ENCODE measurements around the gene E2F4.

E2F4 gene

DNA sequence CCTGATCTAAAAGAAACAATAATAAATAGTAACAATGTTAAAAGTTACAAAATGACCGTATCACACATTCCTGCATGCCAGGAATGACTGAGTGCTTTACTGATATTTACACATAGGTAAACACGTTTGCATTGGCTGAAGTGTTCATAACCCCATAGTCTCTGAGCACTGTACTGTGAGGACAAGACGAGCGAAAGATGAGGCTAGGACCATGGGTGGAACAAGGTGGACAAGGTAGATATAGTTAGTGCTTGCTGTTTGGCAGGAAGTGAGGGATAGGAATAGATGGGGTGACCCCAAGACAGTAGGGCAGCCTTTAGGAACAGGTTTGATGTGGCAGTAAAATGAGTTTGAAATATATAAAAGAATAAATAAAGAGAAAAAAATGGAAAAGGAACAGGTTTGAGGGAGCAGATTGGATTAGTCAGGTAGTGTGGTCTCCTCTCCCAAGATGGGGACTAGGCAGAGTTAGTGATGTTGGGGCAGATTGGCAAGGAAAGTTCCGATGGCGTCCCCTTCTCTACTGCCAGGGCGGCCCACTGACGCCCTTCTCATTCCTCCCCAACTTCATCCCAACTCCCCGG, 452 bp upstream of the E2F4 start:
- TF ChIP-seq, protein P1, sequence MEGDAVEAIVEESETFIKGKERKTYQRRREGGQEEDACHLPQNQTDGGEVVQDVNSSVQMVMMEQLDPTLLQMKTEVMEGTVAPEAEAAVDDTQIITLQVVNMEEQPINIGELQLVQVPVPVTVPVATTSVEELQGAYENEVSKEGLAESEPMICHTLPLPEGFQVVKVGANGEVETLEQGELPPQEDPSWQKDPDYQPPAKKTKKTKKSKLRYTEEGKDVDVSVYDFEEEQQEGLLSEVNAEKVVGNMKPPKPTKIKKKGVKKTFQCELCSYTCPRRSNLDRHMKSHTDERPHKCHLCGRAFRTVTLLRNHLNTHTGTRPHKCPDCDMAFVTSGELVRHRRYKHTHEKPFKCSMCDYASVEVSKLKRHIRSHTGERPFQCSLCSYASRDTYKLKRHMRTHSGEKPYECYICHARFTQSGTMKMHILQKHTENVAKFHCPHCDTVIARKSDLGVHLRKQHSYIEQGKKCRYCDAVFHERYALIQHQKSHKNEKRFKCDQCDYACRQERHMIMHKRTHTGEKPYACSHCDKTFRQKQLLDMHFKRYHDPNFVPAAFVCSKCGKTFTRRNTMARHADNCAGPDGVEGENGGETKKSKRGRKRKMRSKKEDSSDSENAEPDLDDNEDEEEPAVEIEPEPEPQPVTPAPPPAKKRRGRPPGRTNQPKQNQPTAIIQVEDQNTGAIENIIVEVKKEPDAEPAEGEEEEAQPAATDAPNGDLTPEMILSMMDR (IDR thresholded peaks at IDR 0.05; ENCODE audit: extremely low read depth, insufficient read depth, missing control alignments), result no peak
- in situ Hi-C loops (cut with MboI; ENCODE audit: low pct_unique_long_range_greater_than_20kb, low sequenced_read_pairs, unreplicated experiment), result no loop called here
- no peak for DNase-seq (ENCODE audit: low spot score)

DNA sequence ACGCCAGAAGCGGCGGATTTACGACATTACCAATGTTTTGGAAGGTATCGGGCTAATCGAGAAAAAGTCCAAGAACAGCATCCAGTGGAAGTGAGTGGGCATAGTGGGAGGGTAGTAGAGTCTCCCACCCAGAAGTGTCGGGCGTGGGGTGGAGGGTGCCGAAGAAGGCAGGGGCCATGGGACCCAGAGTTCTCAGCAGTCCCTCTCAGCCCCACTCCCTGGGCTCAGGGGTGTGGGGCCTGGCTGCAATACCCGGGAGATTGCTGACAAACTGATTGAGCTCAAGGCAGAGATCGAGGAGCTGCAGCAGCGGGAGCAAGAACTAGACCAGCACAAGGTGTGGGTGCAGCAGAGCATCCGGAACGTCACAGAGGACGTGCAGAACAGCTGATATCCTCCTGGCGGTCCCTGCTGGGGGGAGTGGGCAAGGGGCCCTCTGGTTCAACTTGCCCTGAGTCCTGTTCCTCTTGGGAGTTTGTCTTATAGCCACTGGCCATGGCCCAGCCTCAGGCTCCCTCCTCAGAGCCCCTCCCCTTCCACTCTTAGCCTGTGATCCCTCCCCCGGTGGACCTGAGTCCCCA, 916 bp downstream of the E2F4 start:
- no peak for DNase-seq (ENCODE audit: low spot score)
- TF ChIP-seq, protein P1 (IDR thresholded peaks at IDR 0.05; ENCODE audit: extremely low read depth, insufficient read depth, missing control alignments), result no peak
- in situ Hi-C loops (cut with MboI; ENCODE audit: low pct_unique_long_range_greater_than_20kb, low sequenced_read_pairs, unreplicated experiment), result no loop called here

DNA sequence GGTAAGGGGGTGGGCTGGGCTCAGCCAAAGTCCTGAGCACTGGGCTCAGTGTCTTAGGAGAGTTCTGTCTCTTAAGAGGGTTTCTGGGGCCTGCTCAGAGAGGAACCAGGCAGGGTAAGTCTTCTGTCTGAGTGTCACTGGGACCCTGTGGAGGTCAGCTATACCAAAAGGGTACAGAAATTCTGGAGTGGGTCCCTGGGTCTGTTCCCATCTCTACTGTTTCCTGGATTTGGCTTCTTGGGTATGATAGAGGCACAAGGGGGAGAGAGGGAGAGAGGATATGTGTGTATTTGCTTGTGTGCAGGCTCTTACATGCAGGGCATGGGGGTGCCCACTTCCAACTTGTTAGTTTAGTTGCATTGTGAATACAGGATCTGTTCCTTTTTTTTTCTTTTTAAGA, 1.6 kb downstream of the E2F4 start:
- in situ Hi-C loops (cut with MboI; ENCODE audit: low pct_unique_long_range_greater_than_20kb, low sequenced_read_pairs, unreplicated experiment), result no loop called here
- TF ChIP-seq, protein P1 (IDR thresholded peaks at IDR 0.05; ENCODE audit: extremely low read depth, insufficient read depth, missing control alignments), result no peak
- DNase-seq (ENCODE audit: low spot score), result no peak

DNA sequence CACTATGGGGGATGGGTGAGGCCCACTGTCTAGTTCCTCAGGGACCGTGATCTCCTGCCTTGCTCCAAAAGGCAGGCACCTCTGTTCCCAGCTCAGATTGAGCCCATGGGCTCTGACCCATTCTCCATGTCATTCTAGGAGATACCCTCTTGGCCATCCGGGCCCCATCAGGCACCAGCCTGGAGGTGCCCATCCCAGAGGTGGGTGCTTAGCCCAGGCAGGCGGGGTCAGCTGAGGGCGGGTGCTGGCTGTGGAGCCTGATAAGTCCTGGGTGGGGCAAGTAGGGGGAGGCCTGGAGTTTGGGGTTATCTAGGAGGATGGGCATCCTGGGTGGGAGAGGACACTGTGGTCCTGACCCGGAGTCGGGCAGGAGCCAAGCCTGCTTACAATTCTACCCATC, 2.3 kb downstream of the E2F4 start:
- no peak for DNase-seq (ENCODE audit: low spot score)
- TF ChIP-seq, protein P1 (IDR thresholded peaks at IDR 0.05; ENCODE audit: extremely low read depth, insufficient read depth, missing control alignments), result no peak
- in situ Hi-C loops (cut with MboI; ENCODE audit: low pct_unique_long_range_greater_than_20kb, low sequenced_read_pairs, unreplicated experiment), result no loop called here

DNA sequence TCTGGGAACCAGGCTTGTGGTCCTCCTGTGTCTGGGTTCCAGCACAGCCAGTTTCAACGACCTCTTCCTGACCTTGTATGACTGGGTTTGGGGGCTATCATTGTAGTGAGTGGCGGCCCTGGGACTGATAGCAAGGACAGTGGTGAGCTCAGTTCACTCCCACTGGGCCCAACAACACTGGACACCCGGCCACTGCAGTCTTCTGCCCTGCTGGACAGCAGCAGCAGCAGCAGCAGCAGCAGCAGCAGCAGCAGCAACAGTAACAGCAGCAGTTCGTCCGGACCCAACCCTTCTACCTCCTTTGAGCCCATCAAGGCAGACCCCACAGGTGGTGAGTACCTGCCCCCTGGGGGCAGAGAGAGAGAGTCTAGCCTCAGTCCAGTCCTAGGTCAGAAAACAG, 3.7 kb downstream of the E2F4 start:
- TF ChIP-seq, protein P1 (IDR thresholded peaks at IDR 0.05; ENCODE audit: extremely low read depth, insufficient read depth, missing control alignments), result no peak
- in situ Hi-C loops (cut with MboI; ENCODE audit: low pct_unique_long_range_greater_than_20kb, low sequenced_read_pairs, unreplicated experiment), result no loop called here
- no peak for DNase-seq (ENCODE audit: low spot score)

DNA sequence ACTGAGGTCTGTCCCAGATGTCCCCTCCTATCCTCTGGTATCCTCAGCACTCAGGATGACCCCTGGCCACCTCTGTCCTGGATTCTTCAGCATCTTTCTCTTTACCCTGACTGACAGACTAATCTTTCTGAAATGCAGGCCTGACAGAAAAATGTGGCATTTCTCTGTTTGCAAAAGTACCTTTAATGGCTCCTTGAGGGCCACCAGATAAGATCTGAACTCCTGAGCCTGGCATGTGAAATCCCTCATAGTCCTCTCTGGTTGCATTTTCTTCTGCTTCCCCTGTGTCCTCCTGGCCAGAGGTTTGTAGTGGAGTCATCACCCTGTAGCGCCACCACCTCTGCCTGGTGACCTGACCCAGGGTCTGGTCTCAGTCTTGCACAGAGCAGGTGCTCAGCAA, 4.9 kb downstream of the E2F4 start:
- TF ChIP-seq, protein P1 (IDR thresholded peaks at IDR 0.05; ENCODE audit: extremely low read depth, insufficient read depth, missing control alignments), result no peak
- in situ Hi-C loops (cut with MboI; ENCODE audit: low pct_unique_long_range_greater_than_20kb, low sequenced_read_pairs, unreplicated experiment), result no loop called here
- DNase-seq (ENCODE audit: low spot score), result no peak

Data from GM13977 (cell line).